H9 (cell line): ENCODE measurements around the gene APOA4. TPM values are rescaled to one million over a fixed set of nuclear protein-coding genes. Genes with fewer than 3 reads are reported as not detected.

Experiments
- DNase-seq: peaks from one replicate; pipeline ENCODE4 v3.0.0-alpha.2; 2017
- H2AFZ ChIP-seq: one replicate; pipeline ENCODE4 v1.6.1; 2013; ENCODE audit warnings: mild to moderate bottlenecking, low read length, control low read depth, moderate library complexity
- H2AK5ac ChIP-seq: 2 replicates; pipeline ENCODE4 v1.6.1; 2013; ENCODE audit warnings: low read length, control low read depth, mixed read lengths; ENCODE audit not compliant: insufficient read length
- H2BK120ac ChIP-seq: one replicate; pipeline ENCODE4 v1.6.1; 2013; ENCODE audit warnings: low read depth, mild to moderate bottlenecking, low read length, control low read depth, inconsistent platforms; ENCODE audit not compliant: poor library complexity, severe bottlenecking
- H2BK12ac ChIP-seq: 2 replicates; pipeline ENCODE4 v1.6.1; 2013; ENCODE audit warnings: low read length, control low read depth, mixed read lengths, low read depth; ENCODE audit not compliant: insufficient read length
- H2BK15ac ChIP-seq: 2 replicates; pipeline ENCODE4 v1.6.1; 2013; ENCODE audit warnings: low read depth, low read length, control low read depth
- H2BK20ac ChIP-seq: one replicate; pipeline ENCODE4 v1.6.1; 2013; ENCODE audit warnings: low read depth, mild to moderate bottlenecking, low read length, control low read depth, inconsistent platforms; ENCODE audit not compliant: poor library complexity, severe bottlenecking
- H2BK5ac ChIP-seq: 2 replicates; pipeline ENCODE4 v1.6.1; 2013; ENCODE audit warnings: low read length, control low read depth, mixed read lengths; ENCODE audit not compliant: insufficient read length
- H3K14ac ChIP-seq: 2 replicates; pipeline ENCODE4 v1.6.1; 2013; ENCODE audit warnings: low read length, control low read depth; ENCODE audit not compliant: insufficient read depth
- H3K18ac ChIP-seq: 2 replicates; pipeline ENCODE4 v1.6.1; 2013; ENCODE audit warnings: low read depth, mild to moderate bottlenecking, mixed read lengths, low read length, control low read depth; ENCODE audit not compliant: insufficient read length
- H3K23ac ChIP-seq: 2 replicates; pipeline ENCODE4 v1.6.1; 2013; ENCODE audit warnings: low read length, control low read depth, mixed read lengths, low read depth; ENCODE audit not compliant: insufficient read length
- H3K23me2 ChIP-seq: 2 replicates; pipeline ENCODE4 v1.6.1; 2013; ENCODE audit warnings: low read depth, mild to moderate bottlenecking, mixed read lengths, low read length, control low read depth; ENCODE audit not compliant: insufficient read length, poor library complexity, severe bottlenecking
- H3K27ac ChIP-seq: 2 replicates; pipeline ENCODE4 v1.5.1; 2013; ENCODE audit warnings: low read length, control low read depth, mixed read lengths, low read depth; ENCODE audit not compliant: insufficient read length
- H3K27me3 ChIP-seq: 2 replicates; pipeline ENCODE4 v1.6.1; 2013; ENCODE audit warnings: low read length, control low read depth, inconsistent platforms; ENCODE audit not compliant: insufficient read depth
- H3K4ac ChIP-seq: 2 replicates; pipeline ENCODE4 v1.6.1; 2013; ENCODE audit warnings: low read depth, mild to moderate bottlenecking, control low read depth, inconsistent platforms, low read length, moderate library complexity
- H3K4me1 ChIP-seq: 2 replicates; pipeline ENCODE4 v1.6.1; 2013; ENCODE audit warnings: low read length, control low read depth, inconsistent platforms; ENCODE audit not compliant: insufficient read depth
- H3K4me2 ChIP-seq: 2 replicates; pipeline ENCODE4 v1.6.1; 2013; ENCODE audit warnings: low read length, control low read depth, mixed read lengths; ENCODE audit not compliant: insufficient read length, insufficient read depth
- H3K56ac ChIP-seq: 2 replicates; pipeline ENCODE4 v1.6.1; 2013; ENCODE audit warnings: low read depth, mild to moderate bottlenecking, mixed read lengths, low read length, control low read depth; ENCODE audit not compliant: insufficient read length
- H3K79me1 ChIP-seq: 2 replicates; pipeline ENCODE4 v1.6.1; 2013; ENCODE audit warnings: low read depth, mild to moderate bottlenecking, moderate library complexity, low read length, control low read depth, inconsistent platforms; ENCODE audit not compliant: insufficient read depth, poor library complexity, severe bottlenecking
- H3K79me2 ChIP-seq: 2 replicates; pipeline ENCODE4 v1.6.1; 2013; ENCODE audit warnings: low read length, control low read depth, inconsistent platforms; ENCODE audit not compliant: insufficient read depth
- H3K9ac ChIP-seq: 2 replicates; pipeline ENCODE4 v1.6.1; 2013; ENCODE audit warnings: low read length, control low read depth, mixed read lengths; ENCODE audit not compliant: insufficient read length; ENCODE audit errors: extremely low read depth
- H3K9me3 ChIP-seq: one replicate; pipeline ENCODE4 v1.6.1; 2013; ENCODE audit warnings: low read depth, low read length, inconsistent platforms; ENCODE audit not compliant: control insufficient read depth
- H3T11ph ChIP-seq: one replicate; pipeline ENCODE4 v1.6.1; 2013; ENCODE audit warnings: mild to moderate bottlenecking, low read length, control low read depth, inconsistent platforms
- H4K20me1 ChIP-seq: one replicate; pipeline ENCODE4 v1.6.1; 2013; ENCODE audit not compliant: control insufficient read depth, insufficient read length, insufficient read depth
- H4K5ac ChIP-seq: 2 replicates; pipeline ENCODE4 v1.6.1; 2013; ENCODE audit warnings: low read depth, mild to moderate bottlenecking, mixed read lengths, low read length, control low read depth; ENCODE audit not compliant: insufficient read length
- H4K8ac ChIP-seq: replicated peaks from 2 replicates; pipeline ENCODE4 v1.6.1; 2013; ENCODE audit warnings: low read length, control low read depth, mixed read lengths, low read depth; ENCODE audit not compliant: insufficient read length
- H4K91ac ChIP-seq: 2 replicates; pipeline ENCODE4 v1.6.1; 2013; ENCODE audit warnings: low read depth, mild to moderate bottlenecking, moderate library complexity, mixed read lengths, low read length, control low read depth; ENCODE audit not compliant: insufficient read length
- H3K27ac Mint-ChIP-seq, 3 experiments: 2 replicates in 2 of 3; 3 replicates in 1 of 3; pipeline ENCODE4 v1.8.0; 2020 to 2021; ENCODE audit warnings: mixed read lengths in 3 of 3, mild to moderate bottlenecking in 1 of 3, moderate library complexity in 1 of 3
- H3K27me3 Mint-ChIP-seq: 2 replicates; pipeline ENCODE4 v1.8.0; 2021; ENCODE audit warnings: low read depth, mild to moderate bottlenecking, moderate library complexity, mixed read lengths
- H3K36me3 Mint-ChIP-seq, 3 experiments: 2 replicates in 2 of 3; 3 replicates in 1 of 3; pipeline ENCODE4 v1.8.0; 2020 to 2021; ENCODE audit warnings: low read depth in 3 of 3, mixed read lengths in 3 of 3; ENCODE audit not compliant: insufficient read depth in 1 of 3
- H3K4me1 Mint-ChIP-seq, 2 experiments: 2 replicates each; pipeline ENCODE4 v1.8.0; 2020; ENCODE audit warnings: mixed read lengths in 2 of 2
- H3K4me3 Mint-ChIP-seq, 2 experiments: 2 replicates in 1 of 2; 3 replicates in 1 of 2; pipeline ENCODE4 v1.8.0; 2020 to 2021; ENCODE audit warnings: mild to moderate bottlenecking in 2 of 2, mixed read lengths in 2 of 2, moderate library complexity in 1 of 2
- H3K9me3 Mint-ChIP-seq, 2 experiments: 2 replicates in 1 of 2; 3 replicates in 1 of 2; pipeline ENCODE4 v1.8.0; 2020; ENCODE audit warnings: mild to moderate bottlenecking in 2 of 2, mixed read lengths in 2 of 2, moderate library complexity in 1 of 2
- WGBS: extraction: QIAGEN DNeasy Blood & Tissue Kit; methylation state at CpG from one replicate; pipeline ENCODE4 v1.1.7; 2013; ENCODE audit warnings: missing lambda C conversion rate, low lambda C conversion rate, mixed read lengths; ENCODE audit not compliant: insufficient read length; ENCODE audit errors: extremely low coverage; 5-methylcytosine and 5-hydroxymethylcytosine counted together
- total RNA-seq: library from RNA; stranded (reverse); gene quantifications from 2 replicates; pipeline ENCODE4 v1.2.1, GENCODE V29; 2021
- TF ChIP-seq, protein P1 (sequence below): fragments of 200-600 bp; sonication (generic); conservative IDR thresholded peaks from 3 replicates; pipeline ENCODE4 v1.8.0; 2021; ENCODE audit warnings: antibody characterized with exemption, mild to moderate bottlenecking

APOA4 gene
- total RNA-seq, 1 experiment from 2014 or later = not detected

DNA sequence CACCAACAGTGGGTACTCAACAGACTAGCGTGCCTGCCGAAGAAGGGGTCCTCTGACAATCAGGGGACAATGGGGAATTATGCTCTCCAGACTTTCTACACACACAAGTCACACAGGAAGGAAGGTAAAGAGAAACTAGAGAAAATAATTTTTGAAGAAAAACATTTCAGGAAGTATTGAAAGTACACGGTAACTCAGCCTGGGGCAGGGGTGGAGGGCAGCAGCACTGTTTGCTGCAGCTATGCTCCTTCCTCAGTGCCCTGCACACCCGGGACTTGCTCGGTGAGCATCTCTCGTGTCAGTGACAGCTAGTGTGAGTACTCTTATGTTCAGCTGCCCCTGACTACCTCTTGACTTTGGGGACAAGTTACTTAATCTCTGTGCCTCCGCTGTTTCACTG lies 32.3 kb upstream of the APOA4 start:
- TF ChIP-seq, protein P1, sequence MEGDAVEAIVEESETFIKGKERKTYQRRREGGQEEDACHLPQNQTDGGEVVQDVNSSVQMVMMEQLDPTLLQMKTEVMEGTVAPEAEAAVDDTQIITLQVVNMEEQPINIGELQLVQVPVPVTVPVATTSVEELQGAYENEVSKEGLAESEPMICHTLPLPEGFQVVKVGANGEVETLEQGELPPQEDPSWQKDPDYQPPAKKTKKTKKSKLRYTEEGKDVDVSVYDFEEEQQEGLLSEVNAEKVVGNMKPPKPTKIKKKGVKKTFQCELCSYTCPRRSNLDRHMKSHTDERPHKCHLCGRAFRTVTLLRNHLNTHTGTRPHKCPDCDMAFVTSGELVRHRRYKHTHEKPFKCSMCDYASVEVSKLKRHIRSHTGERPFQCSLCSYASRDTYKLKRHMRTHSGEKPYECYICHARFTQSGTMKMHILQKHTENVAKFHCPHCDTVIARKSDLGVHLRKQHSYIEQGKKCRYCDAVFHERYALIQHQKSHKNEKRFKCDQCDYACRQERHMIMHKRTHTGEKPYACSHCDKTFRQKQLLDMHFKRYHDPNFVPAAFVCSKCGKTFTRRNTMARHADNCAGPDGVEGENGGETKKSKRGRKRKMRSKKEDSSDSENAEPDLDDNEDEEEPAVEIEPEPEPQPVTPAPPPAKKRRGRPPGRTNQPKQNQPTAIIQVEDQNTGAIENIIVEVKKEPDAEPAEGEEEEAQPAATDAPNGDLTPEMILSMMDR = no peak
- no peaks in the 10 kb centered on the region for H3K27me3 ChIP-seq
- Mint-ChIP-seq H3K4me3 (no peak overlapping the region), H3K9me3 (no peaks in the 10 kb centered on the region), H3K4me1 (no peaks in the 10 kb centered on the region), H3K27me3 (no peaks in the 10 kb centered on the region), H3K27ac (no peak overlapping the region; a peak in 1 of 7 replicates), H3K36me3 (peaks cover 21 to 48% (median 46%) of the 10 kb centered on the region in 3 experiments)
- no peak overlapping the region for H3K14ac ChIP-seq
- no peak overlapping the region for H2BK20ac ChIP-seq
- no peaks in the 10 kb centered on the region for H4K20me1 ChIP-seq
- no peak overlapping the region for H4K5ac ChIP-seq
- no peak overlapping the region for H2AFZ ChIP-seq
- no peak overlapping the region for H2BK5ac ChIP-seq
- DNase-seq = no peak
- no peak overlapping the region for H4K91ac ChIP-seq
- no peak overlapping the region for H3K4me2 ChIP-seq
- H2AK5ac ChIP-seq = no peak overlapping the region
- no peaks in the 10 kb centered on the region for H3K79me2 ChIP-seq
- H2BK15ac ChIP-seq = no peak overlapping the region
- H3K79me1 ChIP-seq = no peaks in the 10 kb centered on the region
- no peak overlapping the region for H4K8ac ChIP-seq
- H3K9ac ChIP-seq = no peak overlapping the region
- H3K4ac ChIP-seq = no peak overlapping the region
- H3K56ac ChIP-seq = no peak overlapping the region
- H2BK120ac ChIP-seq = no peak overlapping the region
- no CpG with 5 or more reads among the region's 7 CpGs for WGBS
- H3T11ph ChIP-seq = no peak overlapping the region
- no peaks in the 10 kb centered on the region for H3K9me3 ChIP-seq
- no peak overlapping the region for H3K18ac ChIP-seq
- no peak overlapping the region for H3K23ac ChIP-seq
- H3K23me2 ChIP-seq = no peaks in the 10 kb centered on the region
- no peak overlapping the region for H2BK12ac ChIP-seq
- H3K4me1 ChIP-seq = no peaks in the 10 kb centered on the region
- no peak overlapping the region for H3K27ac ChIP-seq
